Measurements from ENCODE around the gene MR1.
A peak's percentile ranks its signal among the peaks of the same experiment; 100 is the strongest.

MR1 gene

DNA sequence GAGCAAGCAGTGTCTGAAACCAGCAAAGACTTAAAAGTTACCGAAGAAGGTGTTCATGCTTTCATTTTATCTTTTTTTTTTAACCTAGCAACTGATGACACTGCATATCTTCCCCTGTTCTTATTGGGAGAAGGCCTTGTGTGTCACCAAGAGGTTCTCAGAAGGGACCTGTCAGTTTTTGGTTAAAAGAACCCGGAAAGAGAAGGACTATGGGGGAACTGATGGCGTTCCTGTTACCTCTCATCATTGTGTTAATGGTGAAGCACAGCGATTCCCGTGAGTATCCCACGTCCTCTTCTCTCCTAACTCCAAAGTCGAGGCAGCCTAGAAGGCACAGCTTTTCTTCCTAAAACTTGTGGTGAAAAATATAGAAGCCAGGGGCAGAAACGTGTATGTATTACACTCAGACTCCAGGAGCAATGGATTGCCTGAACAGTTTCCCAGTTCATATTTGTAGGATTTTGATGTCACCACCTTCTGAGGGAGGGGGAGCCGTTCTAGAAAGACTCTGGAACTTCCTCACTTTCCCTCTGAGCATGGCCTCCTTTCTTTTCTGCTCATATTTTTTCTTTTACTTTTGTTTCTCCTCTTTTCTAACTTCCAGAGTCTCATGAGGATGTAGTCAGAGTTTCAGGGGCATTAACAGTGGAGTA lies at the start of gene MR1:
MR1 (plus strand) TSS at position 185 of the 653 bp plus-strand sequence; CDS start at position 210, 25 bp downstream.
- DNase-seq: peak in 8 of 14 donors; percentile 6 to 70 (median 25)

DNA sequence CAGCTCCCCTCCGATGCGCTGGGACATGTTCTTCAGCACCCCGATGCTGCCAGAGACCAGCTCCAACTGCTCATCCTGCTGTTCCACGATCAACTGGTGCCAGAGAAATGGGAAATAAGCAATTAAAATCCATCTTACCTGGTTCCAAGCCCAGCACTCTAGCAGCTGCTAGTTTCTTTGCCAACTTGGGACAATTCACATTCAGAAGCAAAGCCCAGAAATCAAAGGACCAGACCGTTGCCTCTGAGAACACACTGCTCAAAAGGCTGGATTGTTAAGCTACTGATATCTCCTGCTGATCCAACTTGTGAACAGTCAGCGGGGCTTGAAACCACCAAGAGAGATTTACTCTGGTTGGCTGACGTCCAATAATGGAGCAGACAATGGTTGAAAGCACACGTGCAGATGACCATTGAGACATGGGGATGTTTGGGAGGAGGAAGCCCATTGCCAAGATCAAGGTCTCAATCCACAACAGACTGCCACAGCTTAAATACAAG lies 45.5 kb upstream of the MR1 start:
- peak in 2 of 14 donors; percentile 5 to 93 for DNase-seq

DNA sequence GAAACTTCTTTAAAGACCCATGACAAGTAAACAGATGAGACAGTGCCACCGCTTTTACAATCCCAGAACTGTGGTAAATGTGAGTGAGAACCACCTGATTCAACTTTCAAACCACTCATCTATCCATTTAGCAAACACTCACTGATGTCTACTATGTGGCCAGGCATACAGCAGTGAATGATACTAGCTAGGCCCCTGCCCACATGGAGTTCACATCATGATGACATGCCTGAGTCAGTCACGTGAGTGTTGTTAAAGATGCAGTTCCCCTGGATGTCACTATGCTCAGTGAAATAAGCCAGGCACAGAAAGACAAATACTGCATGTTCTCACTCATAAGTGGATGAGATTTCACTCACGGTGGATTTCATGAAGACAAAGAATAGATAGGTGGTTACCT lies 39.5 kb upstream of the MR1 start:
- no peak for DNase-seq

DNA sequence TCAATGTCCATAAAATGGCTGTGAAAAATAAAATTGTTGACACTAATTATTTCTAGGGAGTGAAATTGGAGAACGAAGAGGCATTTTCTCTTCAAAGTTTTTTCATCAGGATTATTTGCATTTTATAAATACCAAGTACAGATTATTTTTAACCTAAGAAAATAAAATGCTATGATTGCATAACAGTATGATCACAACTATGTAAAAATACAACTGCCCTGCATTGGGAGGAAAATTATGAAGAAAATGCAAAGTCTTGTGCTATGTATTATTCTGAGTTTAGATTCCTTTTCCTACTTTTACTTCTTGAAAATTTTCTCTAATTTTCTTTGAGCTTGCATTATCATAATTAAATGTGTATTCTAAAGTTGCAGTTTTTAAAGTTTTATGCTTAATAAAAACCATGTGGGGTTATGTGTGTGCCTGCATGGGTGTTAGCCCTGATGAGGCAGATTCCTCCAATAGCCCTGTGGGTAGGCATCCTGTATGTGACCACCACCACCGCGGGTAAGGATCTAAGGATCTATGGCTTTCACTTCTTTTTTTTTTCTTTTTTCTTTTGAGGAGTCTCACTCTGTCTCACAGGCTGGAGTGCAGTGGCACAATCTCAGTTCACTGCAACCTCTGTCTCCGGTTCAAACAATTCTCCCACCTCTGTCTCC lies 35.8 kb upstream of the MR1 start:
- no peak for DNase-seq

DNA sequence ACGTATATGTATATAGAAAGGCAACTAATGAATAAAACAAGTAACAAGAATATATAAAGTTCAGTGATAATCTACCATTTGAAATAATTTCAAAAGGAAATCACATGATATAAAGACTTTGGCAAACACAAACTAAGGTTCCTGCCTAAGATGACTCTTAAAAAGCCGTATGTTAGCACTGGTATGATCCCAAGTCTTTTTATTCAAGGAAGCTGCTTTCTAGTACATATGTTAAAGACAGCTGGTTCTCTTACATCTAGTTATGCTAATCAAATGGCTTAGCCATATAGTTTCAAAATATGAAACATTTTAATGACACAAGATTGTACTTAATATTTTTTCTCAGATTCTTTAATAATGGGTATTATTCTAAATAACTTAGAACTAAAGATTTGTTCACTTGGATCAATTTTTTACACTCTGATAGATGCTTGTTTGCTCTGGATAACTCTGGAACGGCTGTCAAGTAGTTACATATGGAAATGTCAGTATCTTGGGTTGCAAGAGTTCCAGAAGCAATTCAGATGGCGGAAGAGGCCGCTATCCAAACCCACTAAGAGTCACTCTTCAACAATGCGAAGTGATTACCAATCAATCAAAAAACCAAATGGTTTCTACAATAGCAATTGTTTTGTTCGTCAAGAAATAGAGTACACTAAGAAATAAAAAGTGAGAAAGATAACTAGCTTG lies 32.5 kb upstream of the MR1 start:
- DNase-seq: no peak

DNA sequence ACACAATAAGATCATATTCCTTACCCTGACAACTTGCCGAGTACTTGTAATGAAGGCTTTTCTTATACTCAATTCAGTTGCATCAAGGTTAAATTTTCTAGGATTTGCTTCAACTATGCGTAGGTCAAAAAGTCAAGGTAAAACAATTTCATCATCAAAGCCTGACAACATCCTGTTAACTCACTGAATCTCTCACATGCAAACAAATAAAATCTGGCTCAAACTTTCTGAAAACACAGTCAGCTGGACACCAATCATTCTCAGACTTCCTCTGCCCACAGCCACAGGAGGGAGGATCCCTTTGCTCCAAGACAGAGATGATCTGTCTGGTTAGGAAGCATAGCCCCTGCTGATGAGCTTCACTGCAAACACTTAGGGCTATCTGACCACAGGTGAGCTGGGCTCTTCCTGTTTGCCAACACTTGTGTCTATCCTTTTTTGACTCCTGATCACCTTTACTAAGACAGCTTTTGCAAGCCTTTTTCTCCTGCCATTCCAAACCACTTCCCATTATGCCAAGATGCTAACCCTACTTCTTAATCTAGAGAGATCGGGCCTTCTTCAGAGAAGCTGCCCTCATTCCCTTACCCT lies 31.1 kb upstream of the MR1 start:
- no peak for DNase-seq

DNA sequence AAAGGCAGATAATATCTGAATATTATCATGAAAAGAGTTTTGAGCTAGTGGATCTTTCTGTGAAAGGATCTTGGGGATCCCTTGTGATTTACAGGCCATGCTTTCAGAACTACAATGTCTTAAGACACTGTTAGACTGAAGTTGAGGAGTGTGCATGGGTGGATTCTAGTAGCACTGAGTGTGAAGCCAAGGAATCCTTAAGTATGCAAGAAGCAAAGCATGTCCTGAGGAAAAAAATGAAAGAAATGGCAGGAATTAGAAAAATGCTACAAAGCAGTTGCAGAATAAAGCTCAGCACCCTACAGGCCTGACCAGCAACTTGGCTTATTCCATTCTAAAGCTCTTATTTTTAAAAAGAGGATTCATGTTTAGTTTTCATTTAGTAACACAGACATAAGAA lies 23.0 kb upstream of the MR1 start:
- DNase-seq: no peak

DNA sequence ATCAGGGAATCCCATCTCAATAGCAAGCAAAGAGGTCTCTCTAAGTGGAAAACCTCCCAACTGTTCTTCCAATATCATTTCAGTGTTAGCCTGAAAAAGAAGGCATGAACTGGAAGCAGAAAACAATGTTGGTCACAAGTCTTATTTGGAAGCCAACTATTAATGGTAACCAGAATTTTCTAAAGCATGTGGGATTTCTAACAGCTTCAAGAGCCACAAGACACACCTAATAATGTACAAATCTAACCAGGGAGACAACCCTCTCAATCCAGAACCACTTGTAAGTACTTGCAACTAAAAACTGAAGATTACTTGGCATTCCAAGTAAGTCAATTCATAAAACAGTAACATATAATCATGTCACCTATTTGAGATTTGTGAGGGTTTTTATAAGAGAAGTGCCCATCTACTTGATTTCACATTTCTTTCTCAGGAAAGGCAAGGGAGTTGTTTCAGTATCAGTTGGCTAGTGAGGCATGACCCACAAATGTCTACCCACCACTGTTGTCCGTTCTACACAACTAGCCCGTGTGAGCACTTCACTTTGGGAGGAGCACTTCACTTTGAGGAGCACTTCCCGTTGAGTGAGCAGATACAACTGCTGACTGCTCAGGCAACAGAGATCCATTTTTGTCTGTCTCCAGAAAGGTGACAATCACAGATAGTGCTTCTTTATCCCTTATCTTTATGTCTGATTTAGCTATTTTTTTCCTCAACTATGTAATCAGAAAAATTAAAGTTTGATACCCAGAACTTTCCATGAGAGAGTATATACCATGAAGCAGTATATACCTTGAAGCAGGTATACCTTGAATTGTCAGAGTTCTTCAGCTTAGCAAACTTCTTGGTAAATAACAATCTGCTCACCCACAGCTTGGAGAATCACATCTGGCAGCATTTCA lies 22.2 kb upstream of the MR1 start:
- no peak for DNase-seq

DNA sequence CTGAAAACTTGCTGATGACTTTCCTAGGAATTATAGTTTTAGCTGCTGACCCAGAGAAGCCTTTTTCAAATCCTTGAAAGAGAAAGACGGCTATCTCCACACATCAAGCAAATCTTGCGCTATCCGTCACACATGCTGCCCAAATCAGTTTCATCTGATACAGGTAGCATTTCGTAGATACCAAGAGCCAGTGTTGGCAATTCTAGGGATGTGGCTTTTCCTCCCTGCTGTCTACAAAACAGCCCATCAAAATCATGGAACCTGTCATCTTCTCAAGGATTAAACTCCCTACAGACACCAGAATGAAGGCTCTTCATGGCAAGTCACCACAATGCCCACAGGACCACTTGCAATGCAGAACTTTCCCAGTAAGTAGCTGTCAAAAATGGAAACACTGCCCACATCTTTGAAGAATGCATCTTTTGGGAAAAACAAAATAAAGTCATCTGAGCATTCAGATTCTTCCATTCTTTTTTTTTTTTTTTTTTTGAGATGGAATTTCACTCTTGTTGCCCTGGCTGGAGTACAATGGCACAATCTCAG lies 21.5 kb upstream of the MR1 start:
- DNase-seq: no peak

DNA sequence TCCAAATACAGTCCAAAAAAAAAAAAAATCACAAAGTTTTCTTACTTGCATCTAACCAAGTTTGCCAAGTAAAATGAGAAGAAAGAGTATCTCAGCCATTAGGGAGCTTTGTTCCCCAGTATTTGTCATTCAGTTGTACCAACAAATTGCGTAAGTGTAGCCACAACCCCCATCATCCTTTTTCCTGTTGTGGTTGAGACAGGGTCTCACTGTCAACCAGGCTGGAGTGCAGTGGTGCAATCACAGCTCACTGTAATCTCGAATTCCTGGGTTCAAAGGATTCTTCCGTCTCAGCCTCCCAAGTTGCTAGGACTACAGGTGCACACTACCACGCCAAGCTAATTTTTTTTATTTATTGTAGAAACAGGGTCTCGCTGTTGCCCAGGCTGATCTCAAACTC lies 20.6 kb upstream of the MR1 start:
- peak in 1 of 14 donors; percentile 4 for DNase-seq

DNA sequence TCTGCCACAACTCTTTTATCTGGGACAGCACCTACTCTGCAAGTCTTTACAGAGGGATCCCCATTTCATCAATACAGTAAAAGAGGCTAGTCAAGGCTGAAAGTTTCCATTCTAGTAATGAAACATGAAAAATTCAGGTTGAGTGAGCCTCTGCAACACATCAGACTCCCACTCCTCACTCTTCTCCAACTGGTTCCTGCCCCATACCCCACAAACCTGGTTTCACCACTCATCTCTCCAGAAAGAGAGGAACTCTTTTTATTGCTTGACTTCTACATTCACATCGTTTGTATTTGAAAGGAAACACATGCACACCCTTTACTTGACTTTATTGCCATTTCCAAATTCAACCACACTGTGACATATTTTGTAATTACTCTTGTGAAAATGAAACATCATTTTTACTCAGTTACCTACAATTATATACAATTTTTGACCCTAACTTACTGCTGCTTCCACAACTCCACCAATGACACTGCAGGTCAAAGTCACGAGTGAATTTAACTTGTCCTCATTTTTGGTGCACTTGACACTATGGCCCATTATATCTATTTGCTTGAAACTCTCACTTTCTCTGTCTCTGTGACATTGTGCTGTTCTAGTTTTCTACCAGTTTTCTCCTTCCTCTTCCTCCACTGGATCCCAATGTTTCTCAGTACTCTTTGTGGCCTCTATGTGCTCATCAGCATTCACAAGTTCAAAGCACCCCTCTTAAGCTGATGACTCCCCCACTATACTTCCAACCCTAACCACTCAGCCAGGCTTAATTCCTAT lies 19.1 kb upstream of the MR1 start:
- no peak for DNase-seq

DNA sequence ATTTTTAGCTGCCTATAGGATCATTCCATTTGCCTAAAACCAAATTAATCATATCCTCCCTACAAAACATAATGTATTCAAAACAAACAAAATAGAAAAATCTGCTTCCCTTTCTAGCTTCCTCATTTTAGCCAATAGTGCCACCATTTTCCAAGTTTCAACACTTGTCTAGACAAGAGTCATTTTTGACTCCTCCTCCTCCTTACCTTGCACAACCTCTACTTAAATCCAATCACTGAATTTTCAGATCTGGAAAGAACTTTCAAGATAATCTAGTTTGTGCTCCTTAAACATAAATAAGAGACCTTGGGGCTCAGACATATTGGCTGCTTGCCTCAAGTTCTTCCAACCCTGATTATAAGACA lies 18.6 kb upstream of the MR1 start:
- DNase-seq: no peak

DNA sequence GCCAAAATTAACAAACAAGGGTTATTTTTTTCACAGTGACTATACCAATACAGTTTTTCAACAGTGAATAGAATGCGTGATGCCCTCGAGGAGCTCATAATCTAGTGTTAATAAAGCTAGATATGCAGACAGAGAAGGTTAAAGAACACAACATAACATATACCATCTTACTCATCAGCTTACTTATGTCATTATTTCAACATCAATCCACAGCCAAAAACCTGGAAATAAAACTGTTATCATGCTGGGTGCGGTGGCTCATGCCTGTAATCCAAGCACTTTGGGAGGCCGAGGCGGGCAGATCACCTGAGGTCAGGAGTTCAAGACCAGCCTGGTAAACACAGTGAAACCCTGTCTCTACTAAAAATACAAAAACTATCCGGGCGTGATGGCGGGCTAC lies 17.2 kb upstream of the MR1 start:
- no peak for DNase-seq

DNA sequence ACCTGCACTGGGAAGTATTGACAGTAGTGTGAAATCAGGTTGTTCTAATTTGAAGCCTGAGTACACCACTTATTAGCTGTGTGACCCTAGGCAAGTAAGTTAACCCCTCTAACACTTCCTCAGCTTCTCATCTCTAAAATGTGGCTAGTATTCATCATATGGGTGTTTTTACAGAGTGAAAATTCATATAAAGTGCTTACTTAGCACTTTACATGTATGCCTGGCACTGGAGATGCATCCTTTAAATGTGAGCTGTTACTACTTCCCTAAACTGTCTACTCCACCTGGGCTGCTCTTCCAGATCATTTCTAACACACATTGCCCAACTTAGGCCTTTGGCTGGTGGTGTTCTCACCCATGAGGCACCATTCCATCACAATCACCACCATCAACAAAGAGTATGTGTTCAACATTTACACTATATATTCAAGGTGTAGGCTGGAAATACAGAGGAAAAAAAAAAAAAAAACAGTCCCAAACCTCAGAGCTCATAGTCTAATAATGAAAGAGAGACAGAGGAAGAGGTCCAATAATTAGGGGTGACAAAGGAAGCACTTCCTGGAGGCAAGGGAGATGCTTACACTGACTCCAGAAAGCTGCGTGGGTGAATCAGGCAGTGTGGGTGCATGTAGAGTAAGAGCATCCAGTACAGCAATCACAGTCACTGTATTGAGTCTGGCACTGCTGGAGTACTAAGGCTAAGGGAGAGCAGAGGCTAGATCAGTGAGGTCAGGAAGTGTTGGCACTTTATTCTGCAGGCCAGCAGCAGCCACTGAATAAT lies 14.7 kb upstream of the MR1 start:
- DNase-seq: no peak

DNA sequence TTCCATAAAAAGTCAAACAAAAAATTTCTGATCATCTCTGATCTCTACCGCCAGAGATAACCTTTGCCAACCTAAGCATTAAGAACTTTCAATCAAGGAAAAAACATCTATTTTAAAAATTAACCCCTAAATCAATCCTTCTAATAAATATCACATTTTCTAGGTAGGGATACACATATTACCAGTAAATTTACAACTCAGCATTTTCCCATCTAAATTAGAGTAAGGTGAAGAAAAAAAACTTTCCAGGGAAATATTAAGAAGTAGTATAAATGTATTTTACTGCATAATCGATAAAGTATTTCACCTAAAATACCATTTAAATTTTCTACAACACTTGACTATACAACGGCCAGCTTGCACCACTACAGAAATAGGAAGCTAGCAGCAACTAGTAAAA lies 12.6 kb upstream of the MR1 start:
- DNase-seq: no peak

DNA sequence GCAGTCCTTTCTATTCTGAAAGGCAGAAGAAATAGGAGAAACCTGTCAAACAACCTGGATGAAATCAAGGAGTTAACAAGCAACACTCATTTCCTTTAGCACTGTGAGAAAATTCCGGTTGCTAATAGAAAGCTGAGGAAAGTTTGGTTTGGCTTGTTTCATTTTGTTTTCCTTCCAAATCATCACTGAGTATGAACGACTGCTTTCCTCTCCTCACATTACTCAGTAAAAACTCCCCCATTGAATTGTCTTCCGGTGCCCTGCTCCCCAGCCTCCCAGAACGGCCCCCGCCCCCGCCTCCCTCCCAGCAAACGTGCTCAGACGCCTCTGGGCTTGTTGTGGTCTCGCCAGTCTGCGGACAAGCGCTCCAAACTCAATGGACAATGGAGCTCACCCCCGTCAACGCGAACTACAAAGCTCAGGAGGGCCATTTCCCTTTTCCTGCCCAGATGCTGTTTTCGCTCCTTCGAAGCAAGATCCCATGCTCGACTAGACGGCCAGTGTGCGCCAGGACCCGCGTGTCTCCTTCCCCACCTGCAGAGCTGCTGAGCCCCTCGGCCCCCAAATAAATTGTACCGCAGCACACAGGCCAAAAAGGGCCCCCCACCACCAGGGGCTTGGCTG lies 11.9 kb upstream of the MR1 start:
- peak in 12 of 14 donors; percentile 42 to 78 (median 68) for DNase-seq

DNA sequence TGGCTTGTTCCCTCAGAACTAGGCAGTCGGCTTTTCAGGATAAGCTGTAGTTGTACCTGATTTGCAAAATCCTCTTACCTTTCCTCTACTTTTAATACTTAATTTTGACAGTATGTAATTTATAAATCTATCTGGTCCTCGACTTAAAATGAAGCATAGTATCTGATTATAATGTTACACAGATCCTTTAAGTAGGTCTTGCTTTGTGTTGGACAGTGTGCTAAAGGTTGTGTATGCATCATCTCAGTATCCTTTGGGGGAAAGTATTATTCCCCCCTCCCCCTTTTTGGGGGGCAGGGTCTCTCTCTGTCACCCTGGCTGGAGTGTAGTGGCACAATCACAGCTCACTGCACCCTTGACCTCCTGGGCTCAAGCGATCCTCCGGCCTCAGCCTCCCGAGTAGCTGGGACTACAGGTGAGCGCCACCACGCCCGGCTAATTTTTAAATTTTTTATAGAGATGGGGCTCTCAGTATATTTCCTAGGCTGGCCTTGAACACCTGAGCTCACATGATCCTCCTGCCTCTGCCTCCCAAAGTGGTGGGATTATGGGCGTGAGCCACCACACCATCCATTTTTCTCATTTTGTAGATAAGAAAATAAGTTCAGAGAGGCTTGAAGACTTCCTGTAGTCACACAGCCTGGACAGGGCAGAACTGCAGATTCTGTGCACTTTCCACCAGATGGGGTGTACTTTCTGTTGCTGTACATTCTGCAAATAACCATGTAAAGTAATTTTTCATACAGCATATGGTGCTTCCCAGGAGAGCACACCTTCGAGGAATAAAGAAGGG lies 10.3 kb upstream of the MR1 start:
- no peak for DNase-seq

DNA sequence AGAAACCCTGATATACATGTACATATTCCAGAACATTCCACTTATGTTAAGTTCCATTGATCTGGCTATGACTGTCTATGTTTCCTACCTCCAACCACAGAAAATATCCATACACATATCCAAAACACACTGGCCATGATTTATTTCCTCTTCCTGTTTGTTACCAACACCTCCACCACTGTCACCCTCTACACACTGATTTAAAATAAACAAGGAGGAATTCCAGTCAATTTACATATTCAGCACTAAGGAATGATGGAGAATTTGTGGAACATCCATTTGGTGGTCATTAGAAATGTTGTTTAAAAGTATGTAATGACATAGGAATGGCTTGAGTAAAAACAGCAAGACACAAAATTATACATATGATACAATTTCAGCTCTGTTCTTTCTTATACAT lies 5.6 kb upstream of the MR1 start:
- no peak for DNase-seq

DNA sequence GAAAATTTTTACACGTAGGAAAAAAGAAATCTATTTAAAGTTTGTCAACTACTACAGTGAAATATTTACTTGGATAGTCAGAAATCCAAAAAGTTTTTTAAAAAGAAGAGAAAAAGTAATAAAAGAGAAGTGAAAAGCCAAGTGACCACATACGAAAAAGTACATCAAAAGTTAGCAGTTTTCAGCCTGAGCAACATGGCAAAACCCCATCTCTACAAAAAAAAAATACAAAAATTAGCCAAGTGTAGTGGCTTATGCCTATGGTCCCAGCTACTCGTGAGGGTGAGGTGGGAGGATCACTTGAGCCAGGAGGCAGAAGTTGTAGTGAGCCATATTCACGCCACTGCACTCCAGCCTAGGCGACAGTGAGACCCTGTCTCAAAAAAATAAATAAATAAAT lies 5.2 kb upstream of the MR1 start:
- DNase-seq: no peak
